ENCODE results near the gene GSK3B. TPM values are rescaled to one million over a fixed set of nuclear protein-coding genes. Genes with fewer than 3 reads are reported as not detected.

Gene GSK3B
- total and polyA plus RNA-seq, 7 donors: 9.1 to 43.2 (median 34.5) TPM

- no peak for ATAC-seq
- intact Hi-C loops (cut with DNase I): no loop called here
- no peak overlapping the region for H3K4me3 ChIP-seq
- H3K27ac ChIP-seq: no peak overlapping the region
- 94 to 97% (median 96%) methylated on average over 1 of the region's 1 CpG for WGBS, 3 donors
- TF ChIP-seq CTCF (IDR thresholded peaks at IDR 0.05): no peak
- no peaks in the 10 kb centered on the region for H3K27me3 ChIP-seq (ENCODE audit: insufficient read depth in 3 of 3, low read length in 2 of 3)
- DNase-seq: no peak
- H3K36me3 ChIP-seq (ENCODE audit: insufficient read depth in 1 of 2, low read depth in 1 of 2): no peaks in the 10 kb centered on the region
- H3K9me3 ChIP-seq: no peaks in the 10 kb centered on the region
- H3K4me1 ChIP-seq: peaks cover 25% of the 10 kb centered on the region
Observed at GRCh38 chr3:119976214-119976613, 118.0 kb downstream of the GSK3B start.

DNA sequence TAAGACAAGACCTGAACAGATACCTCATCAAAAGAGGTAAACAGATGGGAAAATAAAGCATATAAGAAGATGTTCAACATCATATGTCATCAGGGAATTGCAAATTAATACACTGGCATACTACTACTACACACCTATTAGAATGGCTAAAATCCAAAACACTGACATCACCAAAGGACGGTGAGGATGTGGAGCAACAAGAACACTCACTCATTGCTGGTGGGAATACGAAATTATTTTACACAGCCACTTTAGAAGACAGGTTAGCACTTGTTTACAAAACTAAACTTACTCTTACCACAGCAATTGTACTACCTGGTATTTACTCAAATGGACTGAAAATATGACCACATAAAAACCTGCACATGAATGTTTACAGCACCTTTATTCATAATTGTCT, 119.6 kb downstream of the GSK3B start:
- Histone ChIP-seq H3K4me1 (peaks cover 20% of the 10 kb centered on the region), H3K9me3 (no peaks in the 10 kb centered on the region), H3K36me3 (ENCODE audit: insufficient read depth in 1 of 2, low read depth in 1 of 2) (no peaks in the 10 kb centered on the region), H3K27ac (no peak overlapping the region), H3K4me3 (no peak overlapping the region), H3K27me3 (ENCODE audit: insufficient read depth in 3 of 3, low read length in 2 of 3) (no peaks in the 10 kb centered on the region)
- 75 to 85% (median 79%) methylated on average over 2 of the region's 2 CpGs for WGBS, 3 donors
- DNase-seq: no peak
- TF ChIP-seq CTCF (IDR thresholded peaks at IDR 0.05): no peak
- no peak for ATAC-seq
- intact Hi-C loops (cut with DNase I): no loop called here

- ATAC-seq (no peak), DNase-seq (no peak)
- intact Hi-C loops (cut with DNase I): no loop called here
Observed at GRCh38 chr3:119973018-119973646, 121.1 kb downstream of the GSK3B start.

DNA sequence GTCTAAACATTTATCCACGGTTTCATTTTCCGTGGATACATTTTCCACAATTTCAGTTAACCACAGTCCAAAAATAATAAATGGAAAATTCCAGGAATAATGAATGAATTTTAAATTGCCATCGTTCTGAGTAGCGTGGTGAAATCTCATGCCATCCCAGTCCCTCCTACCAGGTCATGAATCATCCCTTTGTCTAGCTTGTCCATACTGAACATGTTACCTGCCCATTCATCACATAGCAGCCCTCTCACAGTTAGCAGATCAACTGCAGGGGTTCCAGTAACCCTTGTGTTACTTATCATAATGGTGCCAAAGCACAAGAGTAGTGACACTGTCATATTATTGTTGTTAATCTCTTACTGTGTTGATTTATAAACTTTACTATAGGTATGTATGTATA, 124.5 kb downstream of the GSK3B start:
- Histone ChIP-seq H3K27me3 (ENCODE audit: insufficient read depth in 3 of 3, low read length in 2 of 3) (no peaks in the 10 kb centered on the region), H3K4me3 (no peak overlapping the region), H3K27ac (no peak overlapping the region), H3K36me3 (ENCODE audit: insufficient read depth in 1 of 2, low read depth in 1 of 2) (no peaks in the 10 kb centered on the region), H3K4me1 (no peaks in the 10 kb centered on the region), H3K9me3 (no peaks in the 10 kb centered on the region)
- intact Hi-C loops (cut with DNase I): no loop called here
- TF ChIP-seq CTCF (IDR thresholded peaks at IDR 0.05): no peak
- WGBS, 3 donors: 70 to 81% (median 77%) methylated on average over 4 of the region's 4 CpGs
- DNase-seq (no peak), ATAC-seq (no peak)

More at GRCh38 chr3:119973018-119973646, 121.1 kb downstream of the GSK3B start:
- WGBS, 3 donors: 91 to 99% (median 95%) methylated on average over 7 of the region's 7 CpGs
- Histone ChIP-seq H3K4me3 (no peak overlapping the region), H3K27ac (no peak overlapping the region), H3K27me3 (ENCODE audit: insufficient read depth in 3 of 3, low read length in 2 of 3) (no peaks in the 10 kb centered on the region), H3K9me3 (no peaks in the 10 kb centered on the region), H3K36me3 (ENCODE audit: insufficient read depth in 1 of 2, low read depth in 1 of 2) (no peaks in the 10 kb centered on the region), H3K4me1 (peaks cover 8% of the 10 kb centered on the region)
- no peak for TF ChIP-seq CTCF (IDR thresholded peaks at IDR 0.05)
